Adipose tissue (tissue), 3 donors: Measurements from ENCODE around the gene KLK13. TPM values are rescaled to one million over a fixed set of nuclear protein-coding genes. Genes with fewer than 3 reads are reported as not detected.

Source experiments
- H3K27ac ChIP-seq: one replicate; pipeline ENCODE4 v1.5.1; 2013; ENCODE audit warnings: low read depth, low read length
- WGBS, 3 donors: extraction: QIAGEN DNeasy Blood & Tissue Kit; methylation state at CpG; one replicate each; pipeline ENCODE4 v1.1.7; 2013; 5-methylcytosine and 5-hydroxymethylcytosine counted together
- polyA plus RNA-seq, 3 donors: library from polyadenylated mRNA; stranded (reverse); fragments of 200-250 nt; gene quantifications; one replicate each; pipeline ENCODE4 v1.2.3, GENCODE V29; 2013
- donor health status: healthy with polysubstance abuse.
- donor health status: Bipolar disorder and iron deficiency.
- donor health status: healthy.

The KLK13 gene
- polyA plus RNA-seq, 3 donors = 1.2 to 1.3 TPM; not detected in 1

GRCh38 chr19:51094696-51095279 is 29.9 kb upstream of the KLK13 start:
- no peak overlapping the region for H3K27ac ChIP-seq
- WGBS, 3 donors = 24 to 29% (median 28%) methylated on average over 13 to 15 of the region's 15 CpGs

GRCh38 chr19:51093510-51094345 is 28.8 kb upstream of the KLK13 start:
- H3K27ac ChIP-seq = no peak overlapping the region
- WGBS, 3 donors = 77 to 81% (median 81%) methylated on average over 22 of the region's 22 CpGs

- H3K27ac ChIP-seq = no peak overlapping the region
- WGBS, 3 donors = 60 to 86% (median 78%) methylated on average over 8 of the region's 8 CpGs
These were observed 28.2 kb upstream of the KLK13 start for GRCh38 chr19:51093101-51093500.

- 61 to 67% (median 66%) methylated on average over 16 of the region's 16 CpGs for WGBS, 3 donors
- H3K27ac ChIP-seq = no peak overlapping the region
These were observed 27.3 kb upstream of the KLK13 start for GRCh38 chr19:51091895-51092873.

GRCh38 chr19:51091126-51091525 is 26.2 kb upstream of the KLK13 start:
- no peak overlapping the region for H3K27ac ChIP-seq
- WGBS, 3 donors = 79 to 86% (median 84%) methylated on average over 10 of the region's 10 CpGs

GRCh38 chr19:51090471-51090870 is 25.6 kb upstream of the KLK13 start:
- no peak overlapping the region for H3K27ac ChIP-seq
- WGBS, 3 donors = 54 to 77% (median 64%) methylated on average over 8 of the region's 8 CpGs

- WGBS, 3 donors = 73 to 88% (median 75%) methylated on average over 17 of the region's 17 CpGs
- H3K27ac ChIP-seq = no peak overlapping the region
These were observed 24.9 kb upstream of the KLK13 start for GRCh38 chr19:51089786-51090185.

GRCh38 chr19:51086153-51086850 is 21.4 kb upstream of the KLK13 start:
- 49 to 85% (median 85%) methylated on average over 18 of the region's 18 CpGs for WGBS, 3 donors
- H3K27ac ChIP-seq = no peak overlapping the region

- no peak overlapping the region for H3K27ac ChIP-seq
- 75 to 93% (median 82%) methylated on average over 7 of the region's 7 CpGs for WGBS, 3 donors
These were observed 19.6 kb upstream of the KLK13 start for GRCh38 chr19:51084505-51084904.

- no peak overlapping the region for H3K27ac ChIP-seq
- WGBS, 3 donors = 81 to 86% (median 82%) methylated on average over 14 of the region's 14 CpGs
These were observed 18.9 kb upstream of the KLK13 start for GRCh38 chr19:51083783-51084182.

GRCh38 chr19:51083181-51083580 is 18.3 kb upstream of the KLK13 start:
- WGBS, 3 donors = 31 to 67% (median 32%) methylated on average over 4 of the region's 4 CpGs
- H3K27ac ChIP-seq = no peak overlapping the region

GRCh38 chr19:51082611-51083010 is 17.7 kb upstream of the KLK13 start, which contains the start of gene KLK14:
Gene KLK14, minus strand, starts transcription at chr19:51082887. Its CDS starts 273 bp downstream, at chr19:51082614.
- no peak within 1 kb of the TSS for H3K27ac ChIP-seq
- WGBS, 3 donors = 18 to 55% (median 35%) methylated on average over 7 of the region's 7 CpGs

GRCh38 chr19:51081476-51081875 is 16.6 kb upstream of the KLK13 start:
- 86 to 93% (median 90%) methylated on average over 14 of the region's 14 CpGs for WGBS, 3 donors
- no peak overlapping the region for H3K27ac ChIP-seq

- WGBS, 3 donors = 69 to 82% (median 80%) methylated on average over 27 of the region's 27 CpGs
These were observed 14.7 kb upstream of the KLK13 start for GRCh38 chr19:51079481-51080110.

GRCh38 chr19:51078731-51079130 is 13.8 kb upstream of the KLK13 start:
- WGBS, 3 donors = 89 to 92% (median 91%) methylated on average over 6 of the region's 6 CpGs
- H3K27ac ChIP-seq = no peak overlapping the region

More at GRCh38 chr19:51079481-51080110, 14.7 kb upstream of the KLK13 start:
- no peak overlapping the region for H3K27ac ChIP-seq

GRCh38 chr19:51078104-51078503 is 13.2 kb upstream of the KLK13 start:
- WGBS, 3 donors = 67 to 80% (median 68%) methylated on average over 6 of the region's 6 CpGs
- H3K27ac ChIP-seq = no peak overlapping the region

- WGBS, 3 donors = 79 to 85% (median 84%) methylated on average over 14 of the region's 14 CpGs
These were observed 11.8 kb upstream of the KLK13 start for GRCh38 chr19:51076631-51077213.

More at GRCh38 chr19:51076631-51077213, 11.8 kb upstream of the KLK13 start:
- H3K27ac ChIP-seq = no peak overlapping the region
